Activated B cell treated with CpG ODN at 0.5 μM for 24 hours (primary cell): ENCODE measurements around the gene POMT2. TPM values are rescaled to one million over a fixed set of nuclear protein-coding genes. Genes with fewer than 3 reads are reported as not detected.
"Not testable (repeated sequence)": the region's sequence is repeated elsewhere in the genome, so short reads cannot be mapped to it uniquely, and the experiment has no call there.

Experiments used
- ATAC-seq: fragments of 200-7000 bp; cut with Tn5 transposase; one replicate; pipeline ENCODE4 v1.10.0; 2021; ENCODE audit warnings: low read depth, mild to moderate bottlenecking, moderate library complexity
- CTCF ChIA-PET: fragments of 350-600 bp; sonication (Branson Sonifier 250); formaldehyde crosslinking; loops from one replicate; lab custom pipeline; 2021; ENCODE audit warnings: antibody characterized with exemption; lab: Charles Lee
- POLR2A ChIA-PET: fragments of 350-600 bp; sonication (Branson Sonifier 250); formaldehyde crosslinking; loops from one replicate; lab custom pipeline; 2021; ENCODE audit warnings: antibody characterized with exemption; lab: Charles Lee
- DNase-seq: peaks from one replicate; pipeline ENCODE4 v3.0.0; 2022
- H3K27ac Mint-ChIP-seq: one replicate; pipeline ENCODE4 v1.8.0; 2020; ENCODE audit warnings: mixed read lengths
- H3K27me3 Mint-ChIP-seq: one replicate; pipeline ENCODE4 v1.8.0; 2021; ENCODE audit warnings: mixed read lengths
- H3K36me3 Mint-ChIP-seq: one replicate; pipeline ENCODE4 v1.8.0; 2021; ENCODE audit warnings: low read depth, mixed read lengths
- H3K4me1 Mint-ChIP-seq: one replicate; pipeline ENCODE4 v1.8.0; 2021; ENCODE audit warnings: mixed read lengths
- H3K4me3 Mint-ChIP-seq: one replicate; pipeline ENCODE4 v1.8.0; 2020; ENCODE audit warnings: mild to moderate bottlenecking, mixed read lengths
- H3K9me3 Mint-ChIP-seq: one replicate; pipeline ENCODE4 v1.8.0; 2020; ENCODE audit warnings: mixed read lengths
- intact Hi-C: fragments of 100-400 bp; cut with micrococcal nuclease; formaldehyde crosslinking; loops from one replicate; pipeline ENCODE4 v1.15.1; 2024
- total RNA-seq: library from RNA; stranded (reverse); gene quantifications from 2 replicates; pipeline ENCODE4 v1.2.3, GENCODE V29; 2022
- TF ChIP-seq, protein P1 (sequence below): fragments of 200-600 bp; IDR thresholded peaks from one replicate; pipeline ENCODE4 v1.8.0; 2022; ENCODE audit warnings: antibody characterized with exemption, mild to moderate bottlenecking

Gene POMT2
- total RNA-seq, 1 donor from 2014 or later = 30.8 TPM

DNA sequence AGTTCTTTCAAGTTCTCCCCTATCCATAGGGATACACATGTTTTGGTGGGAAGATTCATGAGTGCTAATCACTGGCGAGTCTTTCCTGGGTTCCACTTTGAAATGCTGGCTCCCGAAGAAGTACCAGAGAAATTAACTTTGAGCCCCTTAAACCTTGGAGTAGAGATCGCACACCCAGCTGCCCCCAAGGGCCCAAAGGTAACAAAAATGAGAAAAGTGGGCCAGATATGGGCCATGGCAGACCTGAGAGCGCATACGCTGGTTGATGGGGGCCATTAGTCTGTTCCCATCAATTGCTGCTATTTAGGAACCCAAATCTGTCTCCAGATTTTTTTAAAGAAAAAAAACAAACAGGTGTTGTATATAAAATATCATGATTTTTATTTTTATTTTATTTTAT lies 2.3 kb upstream of the POMT2 start:
- H3K4me3 Mint-ChIP-seq = no peak overlapping the region
- intact Hi-C loops = loop anchor here (5.0 kb wide), 1 partner anchor 361 kb away; no protein-coding TSS in a partner anchor
- H3K4me1 Mint-ChIP-seq = peaks cover 19% of the 10 kb centered on the region
- ChIA-PET POLR2A (no interaction called here), CTCF (no interaction called here)
- no peaks in the 10 kb centered on the region for H3K9me3 Mint-ChIP-seq
- H3K36me3 Mint-ChIP-seq = peaks cover 7% of the 10 kb centered on the region
- ATAC-seq (no peak), DNase-seq (no peak)
- H3K27ac Mint-ChIP-seq = no peak overlapping the region
- TF ChIP-seq, protein P1, sequence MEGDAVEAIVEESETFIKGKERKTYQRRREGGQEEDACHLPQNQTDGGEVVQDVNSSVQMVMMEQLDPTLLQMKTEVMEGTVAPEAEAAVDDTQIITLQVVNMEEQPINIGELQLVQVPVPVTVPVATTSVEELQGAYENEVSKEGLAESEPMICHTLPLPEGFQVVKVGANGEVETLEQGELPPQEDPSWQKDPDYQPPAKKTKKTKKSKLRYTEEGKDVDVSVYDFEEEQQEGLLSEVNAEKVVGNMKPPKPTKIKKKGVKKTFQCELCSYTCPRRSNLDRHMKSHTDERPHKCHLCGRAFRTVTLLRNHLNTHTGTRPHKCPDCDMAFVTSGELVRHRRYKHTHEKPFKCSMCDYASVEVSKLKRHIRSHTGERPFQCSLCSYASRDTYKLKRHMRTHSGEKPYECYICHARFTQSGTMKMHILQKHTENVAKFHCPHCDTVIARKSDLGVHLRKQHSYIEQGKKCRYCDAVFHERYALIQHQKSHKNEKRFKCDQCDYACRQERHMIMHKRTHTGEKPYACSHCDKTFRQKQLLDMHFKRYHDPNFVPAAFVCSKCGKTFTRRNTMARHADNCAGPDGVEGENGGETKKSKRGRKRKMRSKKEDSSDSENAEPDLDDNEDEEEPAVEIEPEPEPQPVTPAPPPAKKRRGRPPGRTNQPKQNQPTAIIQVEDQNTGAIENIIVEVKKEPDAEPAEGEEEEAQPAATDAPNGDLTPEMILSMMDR = no peak
- H3K27me3 Mint-ChIP-seq = no peaks in the 10 kb centered on the region

DNA sequence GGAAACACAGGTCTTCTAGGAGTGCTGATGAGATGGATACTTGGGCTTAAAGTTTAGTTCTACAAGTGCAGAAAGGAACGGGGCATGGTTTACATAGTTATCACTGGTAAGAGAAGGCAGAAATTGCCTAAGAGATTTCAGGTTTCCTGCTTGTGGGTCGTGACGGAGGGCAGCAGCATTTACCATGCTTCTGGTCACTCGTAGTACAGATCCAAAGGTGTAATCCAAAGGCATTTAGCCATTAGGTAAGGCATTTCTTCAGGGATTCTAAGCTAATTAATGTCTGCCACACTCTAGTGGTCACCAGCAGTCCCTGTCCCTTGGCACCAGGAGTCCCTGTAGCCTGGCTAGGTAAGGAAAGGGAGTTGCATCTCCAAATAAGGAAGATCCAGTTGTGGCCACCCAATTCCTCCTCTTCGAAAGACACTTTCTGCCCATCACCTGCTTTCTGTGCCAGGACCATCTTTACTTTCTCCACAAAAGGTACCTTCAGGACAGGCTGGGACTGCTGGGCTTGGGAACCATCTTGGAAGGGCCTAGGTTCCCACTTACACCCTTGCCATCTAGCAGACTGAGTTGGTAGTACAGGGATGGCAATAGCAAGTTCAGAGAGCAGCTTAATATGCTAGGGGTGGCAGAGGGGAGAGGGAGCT lies 1.7 kb upstream of the POMT2 start:
- no peak for DNase-seq
- TF ChIP-seq, protein P1 = no peak
- Mint-ChIP-seq H3K4me1 (peaks cover 19% of the 10 kb centered on the region), H3K9me3 (no peaks in the 10 kb centered on the region), H3K4me3 (peak overlapping the region; percentile 99), H3K27ac (peak overlapping the region; percentile 100), H3K36me3 (peaks cover 7% of the 10 kb centered on the region), H3K27me3 (no peaks in the 10 kb centered on the region)
- ChIA-PET POLR2A (interaction anchor here (0.6 to 3.2 kb wide), 11 partner anchors 35 to 438 kb away, joined by 3 to 96 read pairs (median 5); partner anchors contain the start of genes AHSA1, SAMD15, SNW1 and TMED8), CTCF (interaction anchor here (1.4 kb wide), 1 partner anchor 35 kb away, joined by 3 read pairs; no protein-coding TSS in a partner anchor)
- intact Hi-C loops = loop anchor here (5.0 kb wide), 1 partner anchor 360 kb away; no protein-coding TSS in a partner anchor
- no peak for ATAC-seq

DNA sequence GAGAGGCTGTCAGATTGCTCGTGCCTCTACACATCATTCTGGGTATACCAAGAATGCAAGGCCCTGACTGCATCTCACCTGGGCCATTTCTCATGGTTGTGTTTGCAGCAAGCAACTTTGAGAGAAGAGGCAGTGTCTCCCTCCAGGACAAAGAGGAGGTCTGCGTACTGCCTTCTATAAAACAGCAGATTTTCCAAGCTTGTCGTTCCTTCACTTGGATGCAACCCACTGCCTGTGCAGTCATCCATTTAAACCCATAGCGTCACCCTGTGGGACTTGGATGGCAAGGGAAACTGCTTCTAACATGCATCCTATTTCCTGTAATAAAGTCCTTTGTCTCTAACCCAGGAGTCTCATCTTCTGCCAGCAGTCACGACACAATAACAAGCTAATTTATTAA lies 1.3 kb downstream of the POMT2 start:
- ATAC-seq (no peak), DNase-seq (no peak)
- Mint-ChIP-seq H3K4me1 (peaks cover 19% of the 10 kb centered on the region), H3K27ac (no peak overlapping the region), H3K9me3 (no peaks in the 10 kb centered on the region), H3K4me3 (peak overlapping the region; percentile 46), H3K27me3 (no peaks in the 10 kb centered on the region), H3K36me3 (peaks cover 7% of the 10 kb centered on the region)
- TF ChIP-seq, protein P1 = no peak
- intact Hi-C loops = no loop called here
- ChIA-PET POLR2A (interaction anchor here (2.7 to 3.2 kb wide), 2 partner anchors 55 to 139 kb away, joined by 32 to 96 read pairs; partner anchors contain the start of genes AHSA1, SAMD15, TMED8 and VIPAS39), CTCF (interaction anchor here (0.8 kb wide), 1 partner anchor 90 kb away, joined by 4 read pairs; no protein-coding TSS in a partner anchor)

DNA sequence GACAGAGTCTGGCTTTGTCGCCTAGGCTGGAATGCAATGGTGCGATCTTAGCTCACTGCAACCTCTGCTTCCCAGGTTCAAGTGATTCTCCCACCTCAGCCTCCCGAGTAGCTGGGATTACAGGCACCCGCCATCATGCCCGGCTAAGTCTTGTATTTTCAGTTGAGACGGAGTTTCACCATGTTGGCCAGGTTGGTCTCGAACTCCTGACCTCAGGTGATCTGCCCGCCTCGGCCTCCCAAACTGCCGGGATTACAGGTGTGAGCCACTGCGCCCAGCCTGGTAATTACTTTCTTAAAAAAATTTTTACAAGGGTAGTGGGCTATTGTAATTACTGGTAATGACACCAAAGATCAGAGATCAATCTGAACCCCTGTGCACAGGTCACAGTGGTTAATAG lies 1.9 kb downstream of the POMT2 start:
- H3K4me3 Mint-ChIP-seq, H3K36me3 Mint-ChIP-seq, intact Hi-C loops, DNase-seq, H3K9me3 Mint-ChIP-seq, H3K27me3 Mint-ChIP-seq, ATAC-seq, H3K27ac Mint-ChIP-seq: not testable (repeated sequence)
- POLR2A ChIA-PET = interaction anchor here (3.2 kb wide), 1 partner anchor 55 kb away, joined by 96 read pairs; the partner anchor contains the start of genes SAMD15 and TMED8
- peaks cover 19% of the 10 kb centered on the region for H3K4me1 Mint-ChIP-seq
- CTCF ChIA-PET = interaction anchor here (0.8 kb wide), 1 partner anchor 90 kb away, joined by 4 read pairs; no protein-coding TSS in a partner anchor

DNA sequence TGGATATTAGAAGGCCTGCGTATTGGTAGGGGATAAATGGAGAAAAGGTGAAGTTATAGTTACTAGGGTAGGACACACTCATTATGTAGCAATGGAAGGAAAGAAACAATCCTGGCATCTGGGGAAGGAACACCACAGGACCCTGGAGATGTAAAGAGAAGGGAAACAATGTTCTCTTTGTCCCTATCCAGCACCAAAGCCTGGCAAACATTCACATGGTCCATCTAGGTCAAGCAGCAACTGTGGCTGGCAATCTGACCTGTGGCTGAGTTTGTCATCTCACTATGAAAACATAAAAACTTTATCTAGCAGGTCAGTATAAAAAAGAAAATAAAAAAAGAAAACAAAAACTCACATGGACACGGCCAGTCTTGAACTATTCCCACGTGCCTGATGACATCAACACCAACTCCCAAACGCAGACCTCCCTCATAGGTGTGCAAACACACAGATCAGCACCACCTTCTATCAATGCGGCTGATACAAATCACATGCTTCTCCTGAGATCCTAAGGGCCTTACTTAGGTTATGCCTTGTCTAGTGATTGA lies 2.6 kb downstream of the POMT2 start:
- intact Hi-C loops = no loop called here
- ChIA-PET POLR2A (no interaction called here), CTCF (no interaction called here)
- no peak overlapping the region for H3K27ac Mint-ChIP-seq
- DNase-seq = no peak
- H3K36me3 Mint-ChIP-seq = peaks cover 7% of the 10 kb centered on the region
- no peak overlapping the region for H3K4me3 Mint-ChIP-seq
- ATAC-seq = no peak
- H3K27me3 Mint-ChIP-seq = no peaks in the 10 kb centered on the region
- peaks cover 19% of the 10 kb centered on the region for H3K4me1 Mint-ChIP-seq
- TF ChIP-seq, protein P1 = no peak
- H3K9me3 Mint-ChIP-seq = no peaks in the 10 kb centered on the region
